Esophagus mucosa (tissue), 1 donor: ENCODE data around the gene FUBP1. TPM values are rescaled to one million over a fixed set of nuclear protein-coding genes. Genes with fewer than 3 reads are reported as not detected.
"Not testable (repeated sequence)": the region's sequence is repeated elsewhere in the genome, so short reads cannot be mapped to it uniquely, and the experiment has no call there.

Experiments used
- ATAC-seq: fragments of 200-7000 bp; cut with Tn5 transposase; one replicate; pipeline ENCODE4 v1.9.1; 2020
- total RNA-seq: library from RNA; stranded (reverse); gene quantifications from one replicate; pipeline ENCODE4 v1.2.4, GENCODE V29; 2023
- donor health status: DM: yes; HTN: yes; CAD: no.

FUBP1 gene
- total RNA-seq, 1 donor from 2014 or later: 41.9 TPM

- ATAC-seq: no peak
Observed at GRCh38 chr1:77986810-77987209, 7.9 kb upstream of the FUBP1 start.

- no peak for ATAC-seq
Observed at GRCh38 chr1:77984629-77985028, 5.8 kb upstream of the FUBP1 start.

DNA sequence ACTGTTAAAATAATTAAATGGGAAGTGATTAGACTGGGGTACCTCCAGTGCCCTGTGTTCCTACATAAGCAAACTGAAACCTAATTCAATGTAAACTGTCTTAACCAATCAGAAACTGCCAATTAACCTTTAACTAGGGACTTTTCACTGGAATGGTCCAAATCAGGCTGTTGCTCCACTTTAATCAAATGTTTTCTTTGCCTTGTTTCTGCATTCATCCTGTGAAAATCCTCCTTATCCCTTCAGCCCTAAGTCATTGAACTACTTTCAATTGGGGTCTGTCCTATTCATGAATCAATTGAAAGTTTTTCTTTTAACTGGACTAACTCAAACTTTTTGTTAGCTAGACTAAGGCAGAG, 5.1 kb upstream of the FUBP1 start:
- no peak for ATAC-seq

DNA sequence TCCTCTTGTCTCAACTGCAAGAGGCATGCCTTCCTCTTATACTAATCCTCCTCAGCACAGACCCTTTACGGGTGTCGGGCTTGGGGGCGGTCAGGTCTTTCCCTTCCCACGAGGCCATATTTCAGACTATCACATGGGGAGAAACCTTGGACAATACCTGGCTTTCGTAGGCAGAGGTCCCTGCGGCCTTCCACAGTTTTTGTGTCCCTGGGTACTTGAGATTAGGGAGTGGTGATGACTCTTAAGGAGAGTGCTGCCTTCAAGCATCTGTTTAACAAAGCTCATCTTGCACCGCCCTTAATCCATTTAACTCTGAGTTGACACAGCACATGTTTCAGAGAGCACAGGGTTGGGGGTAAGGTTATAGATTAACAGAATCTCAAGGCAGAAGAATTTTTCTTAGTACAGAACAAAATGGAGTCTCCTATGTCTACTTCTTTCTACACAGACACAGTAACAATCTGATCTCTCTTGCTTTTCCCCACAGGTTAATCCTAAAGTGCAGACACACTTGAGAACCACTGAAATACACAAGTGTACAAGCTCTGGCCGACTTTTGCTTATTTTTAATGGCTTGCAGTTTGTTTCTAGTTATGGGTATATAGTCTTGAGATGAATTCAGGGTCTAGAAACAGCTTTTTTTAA, 4.6 kb upstream of the FUBP1 start:
- ATAC-seq: not testable (repeated sequence)

GRCh38 chr1:77978293-77978968, 441 bp downstream of the FUBP1 start:
- peak; percentile 81 for ATAC-seq

DNA sequence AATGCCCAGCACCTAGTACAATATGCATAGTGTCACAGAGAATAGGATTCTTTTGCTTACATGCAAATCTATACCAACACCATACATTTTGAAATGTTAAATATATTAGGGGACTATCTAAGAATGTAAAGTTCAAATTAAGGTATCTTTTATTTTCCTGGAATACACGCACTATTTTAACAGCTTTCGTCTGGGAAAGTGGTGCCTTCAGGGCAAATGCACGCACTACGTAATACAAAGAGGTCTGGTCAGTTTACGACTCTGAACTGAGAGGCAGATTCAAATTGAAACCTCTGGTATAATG, 931 bp downstream of the FUBP1 start:
- ATAC-seq: no peak

DNA sequence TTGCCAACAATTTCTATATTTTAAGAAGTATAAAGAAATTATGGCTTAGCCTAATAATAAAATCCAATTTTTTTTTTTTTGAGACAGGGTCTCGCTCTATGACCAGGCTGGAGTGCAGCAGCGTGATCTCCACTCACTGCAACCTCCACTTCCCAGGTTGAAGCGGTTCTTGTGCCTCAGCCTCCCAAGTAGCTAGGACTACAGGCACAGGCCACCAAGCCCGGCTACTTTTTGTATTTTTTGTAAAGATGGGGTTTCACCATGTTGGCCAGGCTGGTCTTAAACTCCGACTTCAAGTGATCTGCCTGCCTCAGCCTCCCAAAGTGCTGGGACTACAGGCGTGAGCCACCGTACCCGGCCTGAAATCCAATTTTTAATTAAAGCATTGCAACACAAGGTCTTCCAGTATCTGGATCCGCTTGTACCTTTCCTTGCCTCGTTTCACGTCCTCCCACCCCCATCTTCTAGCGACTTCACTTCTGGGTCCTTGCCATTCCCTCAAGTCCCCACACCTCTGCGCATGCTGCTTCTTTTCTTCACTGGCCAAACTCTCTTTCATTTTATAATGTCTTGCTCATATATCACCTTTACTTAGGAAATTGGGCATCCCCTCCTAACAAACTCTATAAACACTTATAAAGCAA, 2.3 kb downstream of the FUBP1 start:
- no peak for ATAC-seq

GRCh38 chr1:77975907-77976306, 3.0 kb downstream of the FUBP1 start:
- no peak for ATAC-seq

- ATAC-seq: no peak
Observed at GRCh38 chr1:77975386-77975785, 3.5 kb downstream of the FUBP1 start.

GRCh38 chr1:77972080-77972479, 6.8 kb downstream of the FUBP1 start:
- ATAC-seq: no peak

DNA sequence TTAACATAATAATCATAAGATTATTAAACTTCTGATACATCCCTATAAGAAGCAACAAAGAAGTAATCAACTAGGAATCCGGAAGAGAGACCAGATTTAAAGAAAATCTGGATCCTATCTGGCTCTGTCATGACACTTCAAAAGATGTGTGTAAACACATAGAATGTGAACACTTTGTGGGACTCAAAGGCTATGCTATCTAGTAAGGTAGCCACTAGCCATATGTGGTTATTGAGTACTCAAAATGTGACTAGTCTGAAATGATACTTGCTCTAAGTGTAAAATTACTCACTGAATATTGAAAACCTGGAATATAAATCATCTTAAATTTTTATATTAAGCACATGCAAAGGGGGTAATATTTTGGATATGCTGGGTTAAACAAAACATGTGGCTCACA, 8.7 kb downstream of the FUBP1 start:
- no peak for ATAC-seq

- no peak for ATAC-seq
Observed at GRCh38 chr1:77966291-77966690, 12.6 kb downstream of the FUBP1 start.

GRCh38 chr1:77961392-77961791, 17.5 kb downstream of the FUBP1 start:
- no peak for ATAC-seq

DNA sequence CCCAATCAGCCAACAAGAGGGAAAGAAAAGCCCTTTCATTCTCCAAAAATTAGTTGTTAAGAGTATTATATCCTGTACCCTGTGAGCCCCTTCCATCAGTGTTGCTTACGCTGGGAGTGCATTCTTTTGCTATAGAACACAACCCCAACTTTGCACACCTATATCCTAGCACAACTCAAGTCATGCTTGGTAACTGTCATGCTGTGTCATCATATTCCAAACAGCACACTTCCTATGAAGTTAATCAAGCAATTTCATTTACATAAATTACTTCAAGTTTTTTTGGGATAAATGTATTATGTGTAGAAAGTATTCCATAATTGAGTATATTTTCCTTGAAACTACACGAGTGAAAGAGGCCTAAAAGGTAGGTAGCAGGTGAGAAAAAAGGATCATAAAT, 20.0 kb downstream of the FUBP1 start:
- no peak for ATAC-seq

- ATAC-seq: no peak
Observed at GRCh38 chr1:77958391-77958790, 20.5 kb downstream of the FUBP1 start.

- ATAC-seq: no peak
Observed at GRCh38 chr1:77956464-77956863, 22.4 kb downstream of the FUBP1 start.

DNA sequence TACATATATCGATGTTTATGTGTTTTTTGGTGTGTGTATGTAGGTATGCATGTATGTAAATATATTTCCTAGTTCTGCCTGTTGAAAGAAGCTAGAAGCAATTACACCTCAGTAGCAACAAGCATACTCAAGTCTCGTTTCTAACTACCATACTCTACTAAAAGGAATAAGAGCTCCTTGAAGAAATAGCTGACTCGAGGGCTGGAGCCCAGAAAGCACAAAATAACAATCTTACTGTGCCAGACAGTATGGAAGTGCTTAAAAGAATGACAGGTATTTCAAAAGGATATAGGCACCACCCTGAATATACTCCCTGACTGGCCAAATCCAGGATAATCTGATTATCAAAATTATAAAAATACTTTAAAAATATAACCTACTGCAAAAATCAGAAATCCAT, 23.2 kb downstream of the FUBP1 start:
- ATAC-seq: no peak

DNA sequence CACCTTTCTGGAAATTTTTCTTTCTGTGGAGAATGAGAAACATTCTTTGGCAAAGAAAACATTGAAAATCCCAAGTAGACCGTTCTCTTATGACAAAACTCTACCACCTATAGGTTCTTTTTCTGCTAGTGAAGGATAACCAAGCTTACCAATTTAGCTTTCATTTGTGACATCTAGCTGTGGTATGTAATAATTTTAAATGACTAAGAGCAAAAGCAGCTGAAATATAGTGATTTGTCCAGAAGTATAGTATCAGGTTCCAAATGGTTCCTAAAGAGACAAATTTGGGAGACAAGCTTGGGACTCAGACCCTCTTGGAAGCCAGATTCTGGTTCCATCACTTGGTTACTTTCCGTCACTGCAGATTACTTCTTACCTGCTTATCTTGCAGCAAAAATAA, 24.4 kb downstream of the FUBP1 start:
- no peak for ATAC-seq

DNA sequence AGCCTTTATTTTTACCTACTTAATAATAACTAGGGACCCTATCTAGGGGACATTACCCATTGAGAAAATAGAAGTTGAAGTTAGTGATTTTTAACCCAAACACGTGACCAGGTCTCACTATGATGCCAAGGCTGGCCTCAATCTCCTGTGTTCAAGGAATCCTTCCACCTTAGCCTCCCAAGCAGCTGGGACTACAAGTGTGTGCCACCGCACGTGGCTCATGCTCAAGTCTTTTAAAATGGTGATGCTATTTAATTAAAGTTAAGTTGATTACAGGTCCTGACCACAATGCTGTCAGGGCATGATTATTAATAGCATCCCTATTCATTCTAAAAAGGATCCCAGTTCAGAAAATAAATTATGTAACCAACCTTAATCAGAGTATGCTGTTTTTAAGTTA, 25.0 kb downstream of the FUBP1 start:
- no peak for ATAC-seq

GRCh38 chr1:77951328-77951727, 27.5 kb downstream of the FUBP1 start:
- no peak for ATAC-seq

DNA sequence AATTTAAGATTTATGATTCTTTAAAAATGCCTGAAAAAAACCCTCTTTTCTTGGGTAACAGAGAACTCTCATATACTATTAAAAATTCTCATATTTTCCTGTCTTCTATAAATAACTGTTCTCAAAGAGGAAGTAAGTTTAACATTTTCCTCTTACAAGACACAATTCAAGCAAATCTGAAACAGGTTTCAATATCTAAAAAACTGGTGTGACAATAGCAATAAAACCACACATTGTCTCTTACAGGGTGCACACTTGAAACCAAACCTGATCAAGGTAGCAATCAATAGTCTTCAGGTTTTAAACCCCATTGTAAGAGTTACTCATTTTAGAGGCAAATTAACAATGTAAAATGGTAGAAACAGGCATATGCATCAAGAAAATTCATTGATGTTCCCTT, 28.0 kb downstream of the FUBP1 start:
- no peak for ATAC-seq

GRCh38 chr1:77948841-77949424, 29.9 kb downstream of the FUBP1 start:
- no peak for ATAC-seq

GRCh38 chr1:77945345-77945744, 33.5 kb downstream of the FUBP1 start:
- ATAC-seq: no peak
